Left cardiac atrium (tissue), 4 donors: ENCODE results near the gene KPNB1. TPM values are rescaled to one million over a fixed set of nuclear protein-coding genes. Genes with fewer than 3 reads are reported as not detected.

Source experiments
- ATAC-seq, 2 donors: fragments of 200-7000 bp; cut with Tn5 transposase; one replicate each; pipeline ENCODE4 v1.9.1; 2020; ENCODE audit warnings: mild to moderate bottlenecking in 2 of 2, moderate library complexity in 2 of 2
- DNase-seq: peaks from one replicate; pipeline ENCODE4 v3.0.0-alpha.2; 2020
- intact Hi-C, 2 donors: fragments of 100-400 bp; cut with DNase I; formaldehyde crosslinking; loops; one replicate each; pipeline versions ENCODE4 v1.14.1 to v1.15.1; 2022 to 2023
- total RNA-seq, 2 donors: library from RNA; stranded (reverse); fragmentation: NEBNext Ultra II Directional; extraction: Animal tissue kit (Norgen Biotek cat#: 25700); gene quantifications; one replicate each; pipeline ENCODE4 v1.2.1, GENCODE V29; 2021
- donor health status: DM: no; HTN: yes; CAD: no.
- donor health status: DM: no; HTN: yes; CAD: no; lungs with severe emphysema.
- donor health status: DM: yes; HTN: yes; CAD: no.
- donor health status: Dilated cardiomyopathy.

KPNB1 gene
- total RNA-seq, 2 donors from 2014 or later: 145 to 180 TPM

GRCh38 chr17:47719411-47720152, 69.9 kb downstream of the KPNB1 start:
- DNase-seq (no peak), ATAC-seq (no peak)
- intact Hi-C loops: no loop called here

GRCh38 chr17:47720196-47720595, 70.5 kb downstream of the KPNB1 start:
- ATAC-seq: no peak
- intact Hi-C loops: no loop called here
- no peak for DNase-seq

GRCh38 chr17:47720754-47721533, 71.2 kb downstream of the KPNB1 start:
- intact Hi-C loops: no loop called here
- ATAC-seq: peak in 1 of 2 donors; percentile 48
- DNase-seq: no peak

- ATAC-seq: no peak
- no peak for DNase-seq
- intact Hi-C loops: no loop called here
Measured at GRCh38 chr17:47721725-47722124, 72.0 kb downstream of the KPNB1 start.

GRCh38 chr17:47724705-47725104, 75.0 kb downstream of the KPNB1 start:
- no peak for DNase-seq
- ATAC-seq: no peak
- intact Hi-C loops: no loop called here

GRCh38 chr17:47725446-47726111, 75.9 kb downstream of the KPNB1 start:
- ATAC-seq (no peak), DNase-seq (no peak)
- intact Hi-C loops: no loop called here

GRCh38 chr17:47726796-47727703, 77.3 kb downstream of the KPNB1 start:
- ATAC-seq: peak in 1 of 2 donors; percentile 26
- intact Hi-C loops: no loop called here
- no peak for DNase-seq

- intact Hi-C loops: no loop called here
- DNase-seq (no peak), ATAC-seq (no peak)
Measured at GRCh38 chr17:47727704-47728036, 78.0 kb downstream of the KPNB1 start.

GRCh38 chr17:47728214-47728877, 78.6 kb downstream of the KPNB1 start:
- DNase-seq: no peak
- intact Hi-C loops: no loop called here
- no peak for ATAC-seq

GRCh38 chr17:47729476-47729875, 79.8 kb downstream of the KPNB1 start:
- ATAC-seq (no peak), DNase-seq (no peak)
- intact Hi-C loops: no loop called here

GRCh38 chr17:47730681-47731080, 81.0 kb downstream of the KPNB1 start:
- ATAC-seq (no peak), DNase-seq (no peak)
- intact Hi-C loops: loop anchor here in 1 of 2 donors (10.0 kb wide), 1 partner anchor 64 kb away; no protein-coding TSS in a partner anchor

- ATAC-seq: no peak
- DNase-seq: no peak
- intact Hi-C loops: loop anchor here in 1 of 2 donors (10.0 kb wide), 1 partner anchor 63 kb away; no protein-coding TSS in a partner anchor
Measured at GRCh38 chr17:47731396-47731795, 81.7 kb downstream of the KPNB1 start.

GRCh38 chr17:47732399-47733046, 82.8 kb downstream of the KPNB1 start:
- intact Hi-C loops: loop anchor here in 1 of 2 donors (10.0 kb wide), 1 partner anchor 62 kb away; no protein-coding TSS in a partner anchor
- ATAC-seq: no peak
- DNase-seq: no peak

- DNase-seq (peak; percentile 70), ATAC-seq (peak; percentile 84 to 91)
- intact Hi-C loops: loop anchor here in 1 of 2 donors (10.0 kb wide), 1 partner anchor 62 kb away; no protein-coding TSS in a partner anchor
Measured at GRCh38 chr17:47733047-47733673, 83.4 kb downstream of the KPNB1 start, which contains the start of gene TBX21. TSS of gene TBX21 (plus strand) at chr17:47733236. CDS start at chr17:47733455, 219 bp downstream.

GRCh38 chr17:47733674-47734410, 84.1 kb downstream of the KPNB1 start:
- peak; percentile 24 to 36 for ATAC-seq
- no peak for DNase-seq
- intact Hi-C loops: loop anchor here in 1 of 2 donors (10.0 kb wide), 1 partner anchor 61 kb away; no protein-coding TSS in a partner anchor

- DNase-seq (no peak), ATAC-seq (no peak)
- intact Hi-C loops: loop anchor here in 1 of 2 donors (10.0 kb wide), 1 partner anchor 60 kb away; no protein-coding TSS in a partner anchor
Measured at GRCh38 chr17:47735139-47735464, 85.4 kb downstream of the KPNB1 start.
